HUES6 (cell line): ENCODE results near the gene MSX1.

Source experiments
- H3K27ac ChIP-seq: 2 replicates; pipeline ENCODE4 v1.7.0; 2013; ENCODE audit warnings: low read depth, mild to moderate bottlenecking, low read length, inconsistent platforms
- H3K27me3 ChIP-seq: 2 replicates; pipeline ENCODE4 v1.6.1; 2013; ENCODE audit warnings: low read length; ENCODE audit not compliant: control insufficient read depth, insufficient read depth
- H3K36me3 ChIP-seq: 2 replicates; pipeline ENCODE4 v1.6.1; 2013; ENCODE audit warnings: low read length; ENCODE audit not compliant: control insufficient read depth, insufficient read depth
- H3K4me1 ChIP-seq: 2 replicates; pipeline ENCODE4 v1.6.1; 2013; ENCODE audit warnings: low read length; ENCODE audit not compliant: control insufficient read depth, insufficient read depth
- H3K4me3 ChIP-seq: 2 replicates; pipeline ENCODE4 v1.5.1; 2013; ENCODE audit warnings: low read depth, low read length
- H3K9ac ChIP-seq: one replicate; pipeline ENCODE4 v1.6.1; 2013; ENCODE audit warnings: mild to moderate bottlenecking, low read length
- H3K9me3 ChIP-seq: 2 replicates; pipeline ENCODE4 v1.6.1; 2013; ENCODE audit warnings: low read depth, low read length; ENCODE audit not compliant: control insufficient read depth, insufficient read depth

MSX1 gene

GRCh38 chr4:4840351-4840750 is 19.1 kb upstream of the MSX1 start:
- Histone ChIP-seq H3K27me3 (peaks cover 47% of the 10 kb centered on the region), H3K36me3 (no peaks in the 10 kb centered on the region), H3K4me3 (no peak overlapping the region), H3K9ac (no peak overlapping the region), H3K4me1 (no peaks in the 10 kb centered on the region; the same call in 1 of the 2 replicates), H3K27ac (no peak overlapping the region), H3K9me3 (peaks cover 5% of the 10 kb centered on the region)

GRCh38 chr4:4841156-4841555 is 18.3 kb upstream of the MSX1 start:
- Histone ChIP-seq H3K27me3 (peaks cover 49% of the 10 kb centered on the region), H3K4me3 (no peak overlapping the region), H3K36me3 (no peaks in the 10 kb centered on the region), H3K9ac (no peak overlapping the region), H3K9me3 (peaks cover under 1% of the 10 kb centered on the region; the same call in 1 of the 2 replicates), H3K27ac (no peak overlapping the region), H3K4me1 (no peaks in the 10 kb centered on the region; the same call in 1 of the 2 replicates)

- Histone ChIP-seq H3K9ac (no peak overlapping the region), H3K9me3 (no peaks in the 10 kb centered on the region), H3K4me3 (no peak overlapping the region), H3K36me3 (no peaks in the 10 kb centered on the region), H3K27me3 (peaks cover 65% of the 10 kb centered on the region), H3K27ac (no peak overlapping the region), H3K4me1 (no peaks in the 10 kb centered on the region; the same call in 1 of the 2 replicates)
Observed at GRCh38 chr4:4842476-4843441, 16.7 kb upstream of the MSX1 start.

- H3K4me1 ChIP-seq = no peaks in the 10 kb centered on the region; the same call in 1 of the 2 replicates
- H3K9me3 ChIP-seq = no peaks in the 10 kb centered on the region
- H3K27ac ChIP-seq = no peak overlapping the region
- no peak overlapping the region for H3K9ac ChIP-seq
- H3K27me3 ChIP-seq = peaks cover 72% of the 10 kb centered on the region
- no peak overlapping the region for H3K4me3 ChIP-seq
- H3K36me3 ChIP-seq = no peaks in the 10 kb centered on the region
Observed at GRCh38 chr4:4843635-4844291, 15.7 kb upstream of the MSX1 start.

- no peak overlapping the region for H3K4me3 ChIP-seq
- H3K36me3 ChIP-seq = no peaks in the 10 kb centered on the region
- H3K9ac ChIP-seq = no peak overlapping the region
- H3K4me1 ChIP-seq = no peaks in the 10 kb centered on the region; the same call in 1 of the 2 replicates
- no peaks in the 10 kb centered on the region for H3K9me3 ChIP-seq
- H3K27ac ChIP-seq = no peak overlapping the region
- H3K27me3 ChIP-seq = peaks cover 79% of the 10 kb centered on the region
Observed at GRCh38 chr4:4845027-4845426, 14.4 kb upstream of the MSX1 start.

GRCh38 chr4:4847011-4847410 is 12.5 kb upstream of the MSX1 start:
- no peak overlapping the region for H3K4me3 ChIP-seq
- no peak overlapping the region for H3K9ac ChIP-seq
- no peak overlapping the region for H3K27ac ChIP-seq
- H3K4me1 ChIP-seq = peaks cover under 1% of the 10 kb centered on the region; the same call in 1 of the 2 replicates
- H3K9me3 ChIP-seq = no peaks in the 10 kb centered on the region
- H3K27me3 ChIP-seq = peaks cover 87% of the 10 kb centered on the region
- no peaks in the 10 kb centered on the region for H3K36me3 ChIP-seq

GRCh38 chr4:4848540-4848939 is 10.9 kb upstream of the MSX1 start:
- Histone ChIP-seq H3K27me3 (peaks cover 87% of the 10 kb centered on the region), H3K9ac (no peak overlapping the region), H3K4me3 (no peak overlapping the region), H3K4me1 (peaks cover 12% of the 10 kb centered on the region; the same call in 1 of the 2 replicates), H3K9me3 (no peaks in the 10 kb centered on the region), H3K27ac (no peak overlapping the region), H3K36me3 (no peaks in the 10 kb centered on the region)

GRCh38 chr4:4849106-4849505 is 10.4 kb upstream of the MSX1 start:
- Histone ChIP-seq H3K4me1 (peaks cover 14% of the 10 kb centered on the region; the same call in 1 of the 2 replicates), H3K9ac (no peak overlapping the region), H3K9me3 (no peaks in the 10 kb centered on the region), H3K27ac (no peak overlapping the region), H3K27me3 (peaks cover 87% of the 10 kb centered on the region), H3K36me3 (no peaks in the 10 kb centered on the region), H3K4me3 (no peak overlapping the region)

- peaks cover 89% of the 10 kb centered on the region for H3K27me3 ChIP-seq
- H3K4me1 ChIP-seq = peaks cover 14% of the 10 kb centered on the region; the same call in 1 of the 2 replicates
- H3K9ac ChIP-seq = no peak overlapping the region
- no peak overlapping the region for H3K27ac ChIP-seq
- H3K9me3 ChIP-seq = no peaks in the 10 kb centered on the region
- H3K4me3 ChIP-seq = no peak overlapping the region
- no peaks in the 10 kb centered on the region for H3K36me3 ChIP-seq
Observed at GRCh38 chr4:4849524-4850193, 9.8 kb upstream of the MSX1 start.

GRCh38 chr4:4851081-4851480 is 8.4 kb upstream of the MSX1 start:
- no peak overlapping the region for H3K9ac ChIP-seq
- H3K4me3 ChIP-seq = no peak overlapping the region
- H3K27me3 ChIP-seq = peaks cover 98% of the 10 kb centered on the region
- no peak overlapping the region for H3K27ac ChIP-seq
- peaks cover 19% of the 10 kb centered on the region; the same call in 1 of the 2 replicates for H3K4me1 ChIP-seq
- H3K36me3 ChIP-seq = no peaks in the 10 kb centered on the region
- no peaks in the 10 kb centered on the region for H3K9me3 ChIP-seq
